ENCODE results near the gene NUCKS1. TPM values are rescaled to one million over a fixed set of nuclear protein-coding genes. Genes with fewer than 3 reads are reported as not detected.

NUCKS1 gene
- total and polyA plus RNA-seq, 2 of the 4 experiments (the other 2 are of a cell fraction), result 37.9 to 103 TPM

GRCh38 chr1:205678286-205679111 is 71.5 kb downstream of the NUCKS1 start:
- Histone ChIP-seq H2AFZ (replicated peaks; ENCODE audit: low read length, poor library complexity) (peak overlapping the region; percentile 98), H3K27me3 (ENCODE audit: control insufficient read depth, insufficient read depth, low read length) (peaks cover 3% of the 10 kb centered on the region; the same call in 1 of the 2 replicates), H2AK9ac (replicated peaks; ENCODE audit: low read depth, low read length, poor library complexity) (peak overlapping the region; percentile 69), H3K27ac (ENCODE audit: insufficient read depth, low read length) (peak overlapping the region; percentile 46; the same call in 1 of the 2 replicates), H3K36me3 (ENCODE audit: control insufficient read depth, insufficient read depth, low read length) (no peaks in the 10 kb centered on the region), H4K91ac (ENCODE audit: insufficient read depth, low read depth, low read length) (no peak overlapping the region; the same call in 1 of the 2 replicates), H3K79me1 (ENCODE audit: low read depth in 1 of 2, low read length in 2 of 2) (peaks cover 5 to 19% of the 10 kb centered on the region in 2 experiments; a peak in 3 of 4 replicates), H3K9me3 (ENCODE audit: control insufficient read depth, insufficient read depth, low read length) (no peaks in the 10 kb centered on the region), H3K4me3 (ENCODE audit: insufficient read depth, low read depth, low read length) (no peak overlapping the region), H3K9ac (ENCODE audit: low read depth, low read length) (no peak overlapping the region), H3K4ac (ENCODE audit: low read depth, low read length) (peak overlapping the region; percentile 11; the same call in 1 of the 2 replicates), H3K23ac (ENCODE audit: low read depth, low read length) (0 out of 2 replicates have a peak overlapping the region, but pooled peaks have one; percentile 0), H4K20me1 (ENCODE audit: insufficient read depth, low read length) (no peaks in the 10 kb centered on the region), H3K9me1 (ENCODE audit: insufficient read depth, low read length) (0 out of 2 replicates have a peak, but pooled peaks cover 3% of the 10 kb centered on the region), H3K14ac (replicated peaks; ENCODE audit: low read depth, low read length) (no peak overlapping the region), H2BK20ac (ENCODE audit: low read depth, low read length) (no peak overlapping the region), H2BK120ac (ENCODE audit: low read depth, low read length) (no peak overlapping the region), H3K4me1 (ENCODE audit: control insufficient read depth, insufficient read depth, low read length) (peaks cover 12% of the 10 kb centered on the region), H2BK15ac (ENCODE audit: low read depth, low read length) (no peak overlapping the region), H2AK5ac (ENCODE audit: low read depth, low read length) (0 out of 2 replicates have a peak overlapping the region, but pooled peaks have one; percentile 52), H3K4me2 (ENCODE audit: low read depth, low read length) (peak overlapping the region; percentile 42), H3K56ac (ENCODE audit: extremely low read depth, insufficient read depth, low read length) (no peak overlapping the region), H3K18ac (ENCODE audit: low read depth, low read length) (no peak overlapping the region), H2BK5ac (ENCODE audit: low read depth, low read length, poor library complexity, severe bottlenecking) (no peak overlapping the region), H4K8ac (ENCODE audit: low read depth in 2 of 2, low read length in 2 of 2) (peak overlapping the region in 1 of 2 experiments; percentile 86; a peak in 2 of 4 replicates), H4K5ac (ENCODE audit: low read depth, low read length) (no peak overlapping the region; the same call in 1 of the 2 replicates)
- DNase-seq (peak; percentile 55), ATAC-seq (ENCODE audit: low read depth) (peak; percentile 5)
- TF ChIP-seq FOS (IDR thresholded peaks at IDR 0.05; ENCODE audit: low read depth, low read length), result no peak
- TF ChIP-seq, protein P1, sequence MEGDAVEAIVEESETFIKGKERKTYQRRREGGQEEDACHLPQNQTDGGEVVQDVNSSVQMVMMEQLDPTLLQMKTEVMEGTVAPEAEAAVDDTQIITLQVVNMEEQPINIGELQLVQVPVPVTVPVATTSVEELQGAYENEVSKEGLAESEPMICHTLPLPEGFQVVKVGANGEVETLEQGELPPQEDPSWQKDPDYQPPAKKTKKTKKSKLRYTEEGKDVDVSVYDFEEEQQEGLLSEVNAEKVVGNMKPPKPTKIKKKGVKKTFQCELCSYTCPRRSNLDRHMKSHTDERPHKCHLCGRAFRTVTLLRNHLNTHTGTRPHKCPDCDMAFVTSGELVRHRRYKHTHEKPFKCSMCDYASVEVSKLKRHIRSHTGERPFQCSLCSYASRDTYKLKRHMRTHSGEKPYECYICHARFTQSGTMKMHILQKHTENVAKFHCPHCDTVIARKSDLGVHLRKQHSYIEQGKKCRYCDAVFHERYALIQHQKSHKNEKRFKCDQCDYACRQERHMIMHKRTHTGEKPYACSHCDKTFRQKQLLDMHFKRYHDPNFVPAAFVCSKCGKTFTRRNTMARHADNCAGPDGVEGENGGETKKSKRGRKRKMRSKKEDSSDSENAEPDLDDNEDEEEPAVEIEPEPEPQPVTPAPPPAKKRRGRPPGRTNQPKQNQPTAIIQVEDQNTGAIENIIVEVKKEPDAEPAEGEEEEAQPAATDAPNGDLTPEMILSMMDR (conservative IDR thresholded peaks at IDR 0.05; ENCODE audit: low read depth, low read length), result no peak
- TF ChIP-seq MAFK (IDR thresholded peaks at IDR 0.05; ENCODE audit: low read depth, low read length), result peak; percentile 88
- ChIA-PET CTCF (interaction anchor here (0.6 to 1.5 kb wide), 4 partner anchors 16 to 24 kb away, joined by 3 to 7 read pairs (median 4); no protein-coding TSS in a partner anchor), POLR2A (ENCODE audit: unreplicated experiment) (no interaction called here)
- in situ Hi-C loops (cut with MboI; ENCODE audit: low sequenced_read_pairs), result no loop called here
- dilution Hi-C loops (cut with HindIII; ENCODE audit: low sequenced_read_pairs, unreplicated experiment), result no loop called here
- no TSS peak for BruUV-seq (replicated peaks)
- WGBS, 2 experiments (ENCODE audit: extremely low coverage in 2 of 2, insufficient read length in 1 of 2), result 57% methylated on average over 1 of the region's 10 CpGs; no CpG with 5 or more reads in 1 of the 2 experiments
- intact Hi-C loops (cut with micrococcal nuclease), result no loop called here

Measured in IMR-90 (cell line).